ENCODE measurements around the gene KANSL1.

GRCh38 chr17:46030752-46031151 lies 162.5 kb downstream of the KANSL1 start:
- TF ChIP-seq EZH2 (IDR thresholded peaks at IDR 0.05; ENCODE audit: low read depth, unreplicated experiment) (no peak), CTCF (conservative IDR thresholded peaks at IDR 0.05; ENCODE audit: low read depth in 2 of 2) (no peak), REST (IDR thresholded peaks at IDR 0.05; ENCODE audit: unreplicated experiment) (no peak), CREB1 (CRISPR knock-in tag; IDR thresholded peaks at IDR 0.05; ENCODE audit: low read depth) (no peak), ZNF114 (CRISPR knock-in tag; IDR thresholded peaks at IDR 0.05) (no peak), POLR2AphosphoS5 (IDR thresholded peaks at IDR 0.05; ENCODE audit: low read depth) (no peak), ZNF462 (CRISPR knock-in tag; IDR thresholded peaks at IDR 0.05) (no peak), STAT1 (IDR thresholded peaks at IDR 0.05; ENCODE audit: unreplicated experiment) (no peak), EZH2phosphoT487 (IDR thresholded peaks at IDR 0.05; ENCODE audit: unreplicated experiment) (no peak)
